Measurements from ENCODE around the gene SCAMP3.

Gene SCAMP3

GRCh38 chr1:155260276-155260675, 1.9 kb downstream of the SCAMP3 start:
- no peak overlapping the region for H2AFZ ChIP-seq (ENCODE audit: low read length)
- H3K4me1 ChIP-seq (ENCODE audit: insufficient read depth, low read length, poor library complexity, severe bottlenecking): peaks cover 16% of the 10 kb centered on the region
- H4K20me1 ChIP-seq (ENCODE audit: insufficient read depth, low read length, poor library complexity, severe bottlenecking): peaks cover 9% of the 10 kb centered on the region
- H3K79me2 ChIP-seq (ENCODE audit: insufficient read depth, low read length): peaks cover 20% of the 10 kb centered on the region
- no peaks in the 10 kb centered on the region for H3K9me2 ChIP-seq (replicated peaks; ENCODE audit: low read depth, low read length)
- peaks cover 9% of the 10 kb centered on the region; the same call in 1 of the 2 replicates for H3F3A ChIP-seq (ENCODE audit: low read depth)
- peak overlapping the region; percentile 81 for H3K4me3 ChIP-seq (ENCODE audit: low read length, poor library complexity, severe bottlenecking)
- H3K9ac ChIP-seq (ENCODE audit: low read depth, low read length, poor library complexity, severe bottlenecking): peak overlapping the region; percentile 86
- no peaks in the 10 kb centered on the region for H3K9me3 ChIP-seq (ENCODE audit: insufficient read depth, low read depth, low read length)
- peak overlapping the region; percentile 97 for H3K4me2 ChIP-seq (ENCODE audit: low read depth, low read length, poor library complexity, severe bottlenecking)
- peaks cover 29% of the 10 kb centered on the region; the same call in 1 of the 2 replicates for H3K36me3 ChIP-seq (ENCODE audit: insufficient read depth, low read length)
- TF ChIP-seq CTCF (conservative IDR thresholded peaks at IDR 0.05; ENCODE audit: low read length): no peak
- no peak for TF ChIP-seq EZH2phosphoT487 (IDR thresholded peaks at IDR 0.05; ENCODE audit: borderline replicate concordance)
- H3K27me3 ChIP-seq (ENCODE audit: insufficient read depth, low read length, poor library complexity, severe bottlenecking): no peaks in the 10 kb centered on the region

GRCh38 chr1:155256058-155256852, 5.9 kb downstream of the SCAMP3 start:
- H3K9ac ChIP-seq (ENCODE audit: low read depth, low read length, poor library complexity, severe bottlenecking): no peak overlapping the region
- peaks cover 21% of the 10 kb centered on the region for H3K79me2 ChIP-seq (ENCODE audit: insufficient read depth, low read length)
- peaks cover 3% of the 10 kb centered on the region; the same call in 1 of the 2 replicates for H3K36me3 ChIP-seq (ENCODE audit: insufficient read depth, low read length)
- H3K4me1 ChIP-seq (ENCODE audit: insufficient read depth, low read length, poor library complexity, severe bottlenecking): peaks cover 28% of the 10 kb centered on the region
- H3K27me3 ChIP-seq (ENCODE audit: insufficient read depth, low read length, poor library complexity, severe bottlenecking): no peaks in the 10 kb centered on the region
- no peaks in the 10 kb centered on the region for H3K9me3 ChIP-seq (ENCODE audit: insufficient read depth, low read depth, low read length)
- no peaks in the 10 kb centered on the region; the same call in 1 of the 2 replicates for H3F3A ChIP-seq (ENCODE audit: low read depth)
- no peak overlapping the region for H3K4me2 ChIP-seq (ENCODE audit: low read depth, low read length, poor library complexity, severe bottlenecking)
- H2AFZ ChIP-seq (ENCODE audit: low read length): no peak overlapping the region
- H3K4me3 ChIP-seq (ENCODE audit: low read length, poor library complexity, severe bottlenecking): no peak overlapping the region
- no peak for TF ChIP-seq CTCF (conservative IDR thresholded peaks at IDR 0.05; ENCODE audit: low read length)
- no peak for TF ChIP-seq EZH2phosphoT487 (IDR thresholded peaks at IDR 0.05; ENCODE audit: borderline replicate concordance)
- no peaks in the 10 kb centered on the region for H3K9me2 ChIP-seq (replicated peaks; ENCODE audit: low read depth, low read length)
- H4K20me1 ChIP-seq (ENCODE audit: insufficient read depth, low read length, poor library complexity, severe bottlenecking): peaks cover 4% of the 10 kb centered on the region

GRCh38 chr1:155255243-155256007, 6.7 kb downstream of the SCAMP3 start, which contains the start of gene ENTREP3:
TSS of gene ENTREP3 (minus strand) at chr1:155255483. CDS start at chr1:155254877, 606 bp downstream.
- Histone ChIP-seq H3K9ac (ENCODE audit: low read depth, low read length, poor library complexity, severe bottlenecking) (peak within 1 kb of the TSS; percentile 77), H3K36me3 (ENCODE audit: insufficient read depth, low read length) (peaks cover 3% of the 10 kb centered on the region; the same call in 1 of the 2 replicates), H3K9me3 (ENCODE audit: insufficient read depth, low read depth, low read length) (no peaks in the 10 kb centered on the region), H3K4me2 (ENCODE audit: low read depth, low read length, poor library complexity, severe bottlenecking) (peak within 1 kb of the TSS; percentile 85), H3K4me1 (ENCODE audit: insufficient read depth, low read length, poor library complexity, severe bottlenecking) (peaks cover 25% of the 10 kb centered on the region), H3K27me3 (ENCODE audit: insufficient read depth, low read length, poor library complexity, severe bottlenecking) (no peaks in the 10 kb centered on the region), H3F3A (ENCODE audit: low read depth) (no peaks in the 10 kb centered on the region; the same call in 1 of the 2 replicates), H3K9me2 (replicated peaks; ENCODE audit: low read depth, low read length) (no peaks in the 10 kb centered on the region), H4K20me1 (ENCODE audit: insufficient read depth, low read length, poor library complexity, severe bottlenecking) (no peaks in the 10 kb centered on the region), H3K79me2 (ENCODE audit: insufficient read depth, low read length) (peaks cover 13% of the 10 kb centered on the region), H3K4me3 (ENCODE audit: low read length, poor library complexity, severe bottlenecking) (peak within 1 kb of the TSS; percentile 79), H2AFZ (ENCODE audit: low read length) (peak within 1 kb of the TSS; percentile 60)
- no peak for TF ChIP-seq CTCF (conservative IDR thresholded peaks at IDR 0.05; ENCODE audit: low read length)
- no peak for TF ChIP-seq EZH2phosphoT487 (IDR thresholded peaks at IDR 0.05; ENCODE audit: borderline replicate concordance)

All from Loucy (cell line).